Ectodermal cell (in vitro differentiated cells): ENCODE data around the gene SEPTIN8.

Experiments used
- H3K27ac ChIP-seq: 2 replicates; pipeline ENCODE4 v1.7.0; 2013; ENCODE audit warnings: mild to moderate bottlenecking, low read depth, low read length; ENCODE audit not compliant: insufficient read depth, poor library complexity, severe bottlenecking
- H3K27me3 ChIP-seq: 2 replicates; pipeline ENCODE4 v1.7.0; 2013; ENCODE audit warnings: mild to moderate bottlenecking, low read length; ENCODE audit not compliant: insufficient read depth, control insufficient read depth, poor library complexity, severe bottlenecking
- H3K36me3 ChIP-seq: one replicate; pipeline ENCODE4 v1.7.0; 2013; ENCODE audit warnings: low read length; ENCODE audit not compliant: control insufficient read depth, insufficient read depth
- H3K4me1 ChIP-seq: one replicate; pipeline ENCODE4 v1.7.0; 2013; ENCODE audit warnings: low read length; ENCODE audit not compliant: control insufficient read depth, insufficient read depth
- H3K4me3 ChIP-seq: 2 replicates; pipeline ENCODE4 v1.7.0; 2013; ENCODE audit warnings: low read depth, low read length, control low read depth; ENCODE audit not compliant: insufficient read depth
- H3K9me3 ChIP-seq: 2 replicates; pipeline ENCODE4 v1.7.0; 2013; ENCODE audit warnings: mild to moderate bottlenecking, low read length, moderate library complexity; ENCODE audit not compliant: control insufficient read depth
- WGBS, 2 experiments: methylation state at CpG; one replicate each; pipeline ENCODE4 v1.1.7; 2013; ENCODE audit warnings: missing lambda C conversion rate in 2 of 2; 5-methylcytosine and 5-hydroxymethylcytosine counted together

Gene SEPTIN8

DNA sequence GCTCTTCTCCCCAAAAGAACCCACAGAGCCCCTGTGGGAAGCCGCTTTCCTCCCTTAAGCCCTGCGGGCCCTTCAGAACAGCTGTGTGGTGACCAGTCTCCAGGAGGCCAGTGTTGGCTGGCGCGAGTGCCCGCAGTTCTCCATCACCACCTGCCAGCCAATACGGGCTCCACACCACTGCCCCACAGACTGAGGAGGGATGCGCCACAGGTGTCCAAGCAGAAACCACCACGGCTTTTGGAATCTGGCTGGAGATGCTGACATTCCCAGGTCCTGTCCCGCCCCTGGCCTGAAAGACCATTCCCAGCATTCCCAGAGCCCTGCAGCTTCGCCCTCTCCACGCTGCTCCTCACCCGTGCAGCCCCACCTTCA is 17.0 kb downstream of the SEPTIN8 start:
- Histone ChIP-seq H3K27ac (no peak overlapping the region), H3K27me3 (no peaks in the 10 kb centered on the region), H3K9me3 (no peaks in the 10 kb centered on the region), H3K36me3 (peaks cover 4% of the 10 kb centered on the region), H3K4me1 (peaks cover 2% of the 10 kb centered on the region), H3K4me3 (no peak overlapping the region)
- 92 to 95% methylated on average over 12 of the region's 12 CpGs for WGBS, 2 experiments

DNA sequence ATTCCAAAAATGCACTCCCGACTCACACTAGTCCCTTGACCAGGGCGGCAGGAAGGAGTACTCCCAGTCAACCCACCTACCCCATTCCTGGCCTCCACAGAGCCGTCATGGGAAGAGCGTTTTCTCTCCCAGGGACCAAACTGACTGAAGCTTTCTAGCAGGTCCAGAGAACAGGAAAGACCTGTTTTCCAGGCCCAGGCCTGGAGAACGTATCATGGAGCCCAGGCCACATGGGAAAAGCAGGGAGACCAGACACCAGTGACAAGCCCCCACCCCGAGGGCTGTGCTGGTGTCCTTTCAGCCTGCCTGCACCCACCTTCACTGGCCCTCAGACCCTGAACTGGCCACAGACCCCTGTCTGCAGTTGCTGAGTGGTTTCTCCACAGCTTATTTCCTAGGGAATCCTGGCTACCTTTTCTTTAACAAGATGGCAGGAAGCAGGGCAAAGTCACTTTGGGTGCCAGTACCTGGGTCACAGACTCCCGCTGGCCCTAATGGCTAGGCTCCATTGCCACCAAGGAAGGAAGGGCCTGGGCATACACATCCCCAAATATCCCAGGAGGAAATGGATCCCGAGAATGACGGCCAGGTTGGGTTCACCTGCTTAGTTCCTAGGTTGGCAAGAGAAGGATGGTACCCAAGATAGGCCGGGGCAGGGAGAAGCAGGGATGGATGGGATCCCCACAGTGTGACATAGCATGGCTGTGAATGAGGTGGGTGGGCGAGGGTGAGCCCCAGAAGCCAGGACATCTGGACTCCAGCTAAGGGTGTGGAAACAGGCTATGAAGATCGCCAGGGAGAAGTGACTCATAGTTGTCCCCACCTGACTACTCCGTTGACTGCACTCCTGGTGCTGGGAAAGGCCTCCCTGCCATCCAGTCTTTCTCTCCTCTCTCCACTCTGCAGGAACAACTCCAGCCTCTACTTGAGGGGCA is 17.7 kb downstream of the SEPTIN8 start:
- 92 to 93% methylated on average over 13 of the region's 13 CpGs for WGBS, 2 experiments
- Histone ChIP-seq H3K9me3 (no peaks in the 10 kb centered on the region), H3K27ac (no peak overlapping the region), H3K36me3 (peaks cover 4% of the 10 kb centered on the region), H3K27me3 (no peaks in the 10 kb centered on the region), H3K4me1 (peaks cover 9% of the 10 kb centered on the region), H3K4me3 (no peak overlapping the region)

DNA sequence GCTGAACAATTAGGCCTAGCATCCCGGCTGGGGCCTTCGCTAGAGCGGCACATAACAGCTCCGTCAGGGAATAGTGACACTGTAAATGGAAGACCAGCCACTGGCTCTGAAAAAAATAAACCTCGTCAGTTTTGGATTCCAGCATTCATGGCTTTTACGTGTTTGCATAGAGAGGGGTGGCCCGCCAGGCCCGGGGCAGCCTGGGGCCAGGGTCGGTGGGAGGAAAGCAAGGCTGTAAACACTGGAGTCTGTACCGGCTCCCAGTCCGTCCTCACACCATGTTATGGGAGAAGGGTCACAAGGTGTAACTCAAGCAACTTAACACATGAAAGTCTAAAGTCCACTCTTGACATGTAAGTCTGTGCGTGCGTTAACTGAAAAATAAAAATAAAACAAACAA is 18.6 kb downstream of the SEPTIN8 start:
- WGBS, 2 experiments, result 94 to 96% methylated on average over 13 of the region's 13 CpGs
- H3K4me1 ChIP-seq, result peaks cover 17% of the 10 kb centered on the region
- peaks cover 4% of the 10 kb centered on the region for H3K36me3 ChIP-seq

GRCh38 chr5:132756542-132756941 is 20.5 kb downstream of the SEPTIN8 start:
- Histone ChIP-seq H3K4me1 (peaks cover 22% of the 10 kb centered on the region), H3K9me3 (no peaks in the 10 kb centered on the region), H3K36me3 (peaks cover 4% of the 10 kb centered on the region), H3K27ac (no peak overlapping the region), H3K27me3 (no peaks in the 10 kb centered on the region), H3K4me3 (no peak overlapping the region)
- 79 to 81% methylated on average over 5 of the region's 5 CpGs for WGBS, 2 experiments

More for the DNA sequence above, 18.6 kb downstream of the SEPTIN8 start:
- H3K27ac ChIP-seq, result no peak overlapping the region
- no peaks in the 10 kb centered on the region for H3K27me3 ChIP-seq
- H3K9me3 ChIP-seq, result no peaks in the 10 kb centered on the region
- no peak overlapping the region for H3K4me3 ChIP-seq

DNA sequence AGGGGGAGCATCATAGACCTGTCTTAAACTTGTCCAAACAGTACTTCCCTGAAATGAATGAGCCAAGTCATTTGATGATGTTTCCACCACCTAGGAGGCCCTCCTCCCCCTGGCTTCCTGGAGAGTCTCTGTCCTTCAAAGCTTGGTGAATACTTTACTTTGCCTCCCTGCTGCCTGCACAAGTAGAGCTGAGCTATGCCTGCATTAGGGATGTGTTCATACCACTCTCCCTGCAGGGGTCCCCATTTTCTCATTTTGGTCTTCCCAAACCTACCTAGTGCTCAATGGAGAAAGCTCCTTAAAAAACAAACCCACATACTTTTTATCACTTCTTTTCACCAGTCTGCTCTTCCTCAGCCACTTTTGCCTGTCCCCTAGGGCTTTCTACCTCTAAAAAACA is 22.1 kb downstream of the SEPTIN8 start:
- Histone ChIP-seq H3K27me3 (peaks cover 15% of the 10 kb centered on the region), H3K27ac (no peak overlapping the region), H3K4me3 (no peak overlapping the region), H3K4me1 (peaks cover 22% of the 10 kb centered on the region), H3K36me3 (peaks cover 4% of the 10 kb centered on the region), H3K9me3 (no peaks in the 10 kb centered on the region)

- Histone ChIP-seq H3K4me1 (peaks cover 22% of the 10 kb centered on the region), H3K36me3 (peaks cover 4% of the 10 kb centered on the region), H3K9me3 (no peaks in the 10 kb centered on the region), H3K27me3 (peaks cover 24% of the 10 kb centered on the region), H3K4me3 (no peak overlapping the region), H3K27ac (no peak overlapping the region)
- 92 to 94% methylated on average over 4 of the region's 4 CpGs for WGBS, 2 experiments
Observed at GRCh38 chr5:132754111-132754510, 22.9 kb downstream of the SEPTIN8 start.

DNA sequence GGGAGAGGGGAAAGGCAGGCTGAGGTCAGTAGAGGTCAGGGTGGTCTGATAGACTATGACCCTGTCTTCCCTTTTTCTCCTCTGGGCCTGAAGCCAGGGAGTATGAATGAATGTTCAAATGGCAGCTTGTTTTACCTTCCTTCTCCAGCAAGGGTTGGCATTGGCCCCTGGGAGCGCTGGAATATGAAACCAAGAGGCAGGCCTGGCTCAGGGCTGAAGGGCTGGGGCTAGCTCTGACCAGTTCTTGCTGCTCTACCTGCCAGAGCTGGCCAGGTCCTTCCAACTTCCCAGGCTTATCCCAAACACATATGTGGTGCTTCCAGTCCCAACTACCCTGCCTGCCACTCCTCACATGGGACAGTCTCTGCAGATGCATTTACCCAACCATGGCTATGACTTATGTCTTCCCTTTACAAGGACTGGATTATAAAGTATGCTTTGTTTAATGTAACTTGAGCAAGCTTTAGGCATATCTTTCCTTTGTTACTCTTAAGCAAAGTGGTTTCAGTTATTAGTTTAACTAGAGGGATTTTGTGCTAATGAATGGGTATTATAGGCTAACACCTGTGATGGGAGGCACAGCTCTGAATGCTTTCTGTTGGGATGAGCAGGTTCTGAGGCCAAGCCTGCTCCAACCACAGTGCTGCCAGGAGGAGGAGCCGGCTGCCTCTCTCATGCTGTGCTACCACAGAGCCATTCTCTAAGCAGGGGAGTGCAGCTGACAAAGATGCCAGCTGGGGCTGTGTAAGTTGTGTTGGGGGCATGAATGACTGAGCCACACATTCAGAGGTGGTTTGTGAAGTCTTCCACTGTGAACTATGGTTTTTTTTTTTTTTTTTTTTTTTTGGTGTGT is 23.7 kb downstream of the SEPTIN8 start:
- Histone ChIP-seq H3K9me3 (no peaks in the 10 kb centered on the region), H3K4me3 (no peak overlapping the region), H3K27ac (no peak overlapping the region), H3K4me1 (peaks cover 22% of the 10 kb centered on the region), H3K27me3 (peaks cover 31% of the 10 kb centered on the region), H3K36me3 (peaks cover 1% of the 10 kb centered on the region)
- 45 to 46% methylated on average over 2 of the region's 2 CpGs for WGBS, 2 experiments

GRCh38 chr5:132752581-132753125 is 24.4 kb downstream of the SEPTIN8 start:
- H3K27me3 ChIP-seq, result peaks cover 38% of the 10 kb centered on the region
- peaks cover 22% of the 10 kb centered on the region for H3K4me1 ChIP-seq
- H3K36me3 ChIP-seq, result no peaks in the 10 kb centered on the region
- WGBS, 2 experiments, result 82 to 96% methylated on average over 1 of the region's 1 CpG
- H3K9me3 ChIP-seq, result no peaks in the 10 kb centered on the region
- H3K4me3 ChIP-seq, result no peak overlapping the region
- H3K27ac ChIP-seq, result no peak overlapping the region

DNA sequence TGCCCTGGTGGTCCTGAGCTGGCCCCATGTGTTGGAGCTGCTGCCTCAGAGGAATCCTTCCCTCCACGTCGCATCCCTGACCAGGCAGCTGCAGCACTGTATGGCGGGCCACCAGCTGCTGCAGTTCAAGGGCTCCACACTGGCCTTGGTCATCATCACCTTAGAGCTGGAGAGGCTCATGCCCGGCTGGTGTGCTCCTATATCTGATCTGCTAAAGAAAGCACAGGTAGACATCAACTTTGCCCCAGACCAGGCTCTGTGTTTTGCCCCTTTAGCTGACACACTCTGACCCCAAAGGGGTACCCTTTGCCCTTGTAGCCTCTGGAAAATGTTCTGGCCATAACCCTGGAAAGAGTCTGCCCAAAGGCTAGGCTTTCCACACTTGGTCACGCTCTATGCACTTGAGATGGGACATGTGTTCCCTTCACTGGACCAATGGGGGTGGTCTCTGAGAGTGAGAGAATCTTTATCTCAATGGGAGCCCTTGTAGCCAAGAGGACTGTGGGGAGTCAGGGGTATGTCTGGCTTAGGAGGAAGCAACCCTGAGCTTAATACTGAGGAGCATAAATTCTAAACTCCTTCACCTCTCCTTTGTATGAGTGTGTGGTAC is 25.0 kb downstream of the SEPTIN8 start:
- Histone ChIP-seq H3K27me3 (peaks cover 44% of the 10 kb centered on the region), H3K4me1 (peaks cover 22% of the 10 kb centered on the region), H3K4me3 (no peak overlapping the region), H3K9me3 (no peaks in the 10 kb centered on the region), H3K27ac (no peak overlapping the region), H3K36me3 (no peaks in the 10 kb centered on the region)
- 94% methylated on average over 5 of the region's 5 CpGs for WGBS, 2 experiments
